Endothelial cell (in vitro differentiated cells): Measurements from ENCODE around the gene CYSTM1. TPM values are rescaled to one million over a fixed set of nuclear protein-coding genes. Genes with fewer than 3 reads are reported as not detected.

Experiments
- DNase-seq: peaks from one replicate; pipeline ENCODE4 v3.0.0; 2021; ENCODE audit warnings: low spot score
- H3K27ac Mint-ChIP-seq: one replicate; pipeline ENCODE4 v1.8.0; 2021; ENCODE audit warnings: mixed read lengths, inconsistent platforms; ENCODE audit not compliant: unreplicated experiment
- H3K27me3 Mint-ChIP-seq: one replicate; pipeline ENCODE4 v1.8.0; 2021; ENCODE audit warnings: mild to moderate bottlenecking, moderate library complexity, mixed read lengths, inconsistent platforms; ENCODE audit not compliant: unreplicated experiment
- H3K36me3 Mint-ChIP-seq: one replicate; pipeline ENCODE4 v1.8.0; 2021; ENCODE audit warnings: mild to moderate bottlenecking, low read depth, mixed read lengths, inconsistent platforms; ENCODE audit not compliant: unreplicated experiment
- H3K4me1 Mint-ChIP-seq: one replicate; pipeline ENCODE4 v1.8.0; 2021; ENCODE audit warnings: mild to moderate bottlenecking, mixed read lengths, inconsistent platforms; ENCODE audit not compliant: unreplicated experiment
- H3K4me3 Mint-ChIP-seq: one replicate; pipeline ENCODE4 v1.8.0; 2021; ENCODE audit warnings: mild to moderate bottlenecking, mixed read lengths, inconsistent platforms; ENCODE audit not compliant: unreplicated experiment
- H3K9me3 Mint-ChIP-seq: one replicate; pipeline ENCODE4 v1.8.0; 2021; ENCODE audit warnings: mixed read lengths, inconsistent platforms; ENCODE audit not compliant: unreplicated experiment
- CTCF ChIP-seq: fragments of 200-600 bp; sonication (generic); IDR thresholded peaks from one replicate; pipeline ENCODE4 v1.5.0; 2021; ENCODE audit warnings: antibody characterized with exemption; ENCODE audit not compliant: unreplicated experiment
- total RNA-seq: library from RNA; stranded (reverse); fragmentation: NEBNext Ultra II Directional; extraction: Animal tissue kit (Norgen Biotek cat#: 25700); gene quantifications from one replicate; pipeline ENCODE4 v1.2.1, GENCODE V29; 2021; ENCODE audit not compliant: unreplicated experiment

CYSTM1 gene
- total RNA-seq, 1 donor from 2014 or later = 21.7 TPM

GRCh38 chr5:140228364-140228837 is 53.4 kb downstream of the CYSTM1 start:
- H3K36me3 Mint-ChIP-seq = peaks cover 6% of the 10 kb centered on the region
- no peaks in the 10 kb centered on the region for H3K9me3 Mint-ChIP-seq
- H3K4me3 Mint-ChIP-seq = no peak overlapping the region
- TF ChIP-seq CTCF = no peak
- no peak overlapping the region for H3K27ac Mint-ChIP-seq
- H3K4me1 Mint-ChIP-seq = peaks cover 3% of the 10 kb centered on the region
- peaks cover 8% of the 10 kb centered on the region for H3K27me3 Mint-ChIP-seq
- DNase-seq = no peak

GRCh38 chr5:140230373-140230772 is 55.4 kb downstream of the CYSTM1 start:
- no peak overlapping the region for H3K27ac Mint-ChIP-seq
- H3K4me3 Mint-ChIP-seq = no peak overlapping the region
- no peaks in the 10 kb centered on the region for H3K9me3 Mint-ChIP-seq
- no peak for TF ChIP-seq CTCF
- H3K36me3 Mint-ChIP-seq = peaks cover 3% of the 10 kb centered on the region
- DNase-seq = no peak
- peaks cover 3% of the 10 kb centered on the region for H3K4me1 Mint-ChIP-seq
- H3K27me3 Mint-ChIP-seq = peaks cover 4% of the 10 kb centered on the region

- DNase-seq = no peak
- Mint-ChIP-seq H3K36me3 (no peaks in the 10 kb centered on the region), H3K4me1 (no peaks in the 10 kb centered on the region), H3K9me3 (no peaks in the 10 kb centered on the region), H3K27me3 (no peaks in the 10 kb centered on the region), H3K4me3 (no peak overlapping the region), H3K27ac (no peak overlapping the region)
- TF ChIP-seq CTCF = no peak
These were observed 57.7 kb downstream of the CYSTM1 start for GRCh38 chr5:140232731-140233130.

- Mint-ChIP-seq H3K36me3 (no peaks in the 10 kb centered on the region), H3K4me1 (no peaks in the 10 kb centered on the region), H3K4me3 (no peak overlapping the region), H3K9me3 (no peaks in the 10 kb centered on the region), H3K27ac (no peak overlapping the region), H3K27me3 (no peaks in the 10 kb centered on the region)
- no peak for DNase-seq
- TF ChIP-seq CTCF = no peak
These were observed 59.5 kb downstream of the CYSTM1 start for GRCh38 chr5:140234377-140234989.

- no peaks in the 10 kb centered on the region for H3K9me3 Mint-ChIP-seq
- no peaks in the 10 kb centered on the region for H3K4me1 Mint-ChIP-seq
- no peaks in the 10 kb centered on the region for H3K36me3 Mint-ChIP-seq
- no peak for DNase-seq
- peaks cover 2% of the 10 kb centered on the region for H3K27me3 Mint-ChIP-seq
- no peak for TF ChIP-seq CTCF
- H3K27ac Mint-ChIP-seq = no peak overlapping the region
- no peak overlapping the region for H3K4me3 Mint-ChIP-seq
These were observed 61.0 kb downstream of the CYSTM1 start for GRCh38 chr5:140235791-140236551.
